CD4-positive, alpha-beta memory T cell (primary cell): Measurements from ENCODE around the gene COPS4. TPM values are rescaled to one million over a fixed set of nuclear protein-coding genes. Genes with fewer than 3 reads are reported as not detected.
"Not testable (repeated sequence)": the region's sequence is repeated elsewhere in the genome, so short reads cannot be mapped to it uniquely, and the experiment has no call there.

Experiments used
- CTCF ChIA-PET: fragments of 350-600 bp; sonication (Branson Sonifier 250); formaldehyde crosslinking; loops from one replicate; lab custom pipeline; 2021; ENCODE audit warnings: inconsistent platforms; ENCODE audit not compliant: partially characterized antibody; lab: Charles Lee
- POLR2A ChIA-PET: fragments of 350-600 bp; sonication (Branson Sonifier 250); formaldehyde crosslinking; loops from one replicate; lab custom pipeline; 2021; ENCODE audit not compliant: partially characterized antibody; lab: Charles Lee
- DNase-seq, 5 donors: peaks; one replicate each; pipeline versions ENCODE4 v3.0.0 to v3.0.0-alpha.2; 2020 to 2022; ENCODE audit warnings: mixed read lengths in 1 of 5
- H3K27ac ChIP-seq: one replicate; pipeline ENCODE4 v1.7.0; 2013; ENCODE audit warnings: low read depth, low read length
- H3K27me3 ChIP-seq: 2 replicates; pipeline ENCODE4 v1.7.0; 2013; ENCODE audit warnings: mild to moderate bottlenecking, low read length, moderate library complexity; ENCODE audit not compliant: insufficient read depth
- H3K36me3 ChIP-seq: 2 replicates; pipeline ENCODE4 v1.7.0; 2013; ENCODE audit warnings: mild to moderate bottlenecking, low read length, moderate library complexity; ENCODE audit not compliant: insufficient read depth
- H3K4me1 ChIP-seq: 2 replicates; pipeline ENCODE4 v1.7.0; 2013; ENCODE audit warnings: mild to moderate bottlenecking, low read length, moderate library complexity; ENCODE audit not compliant: insufficient read depth
- H3K4me3 ChIP-seq, 2 donors: one replicate each; pipeline ENCODE4 v1.7.0; 2013; ENCODE audit warnings: low read length in 2 of 2, mild to moderate bottlenecking in 1 of 2
- H3K9me3 ChIP-seq, 2 donors: one replicate each; pipeline ENCODE4 v1.7.0; 2013; ENCODE audit warnings: low read length in 2 of 2, control low read depth in 1 of 2; ENCODE audit not compliant: control insufficient read depth in 1 of 2
- H3K27ac Mint-ChIP-seq, 7 donors: one replicate each; pipeline ENCODE4 v1.8.0; 2020 to 2021; ENCODE audit warnings: mixed read lengths in 7 of 7, mild to moderate bottlenecking in 6 of 7, inconsistent platforms in 3 of 7, moderate library complexity in 3 of 7
- H3K27me3 Mint-ChIP-seq, 2 donors: one replicate each; pipeline ENCODE4 v1.8.0; 2020 to 2021; ENCODE audit warnings: mixed read lengths in 2 of 2
- H3K36me3 Mint-ChIP-seq, 2 donors: one replicate each; pipeline ENCODE4 v1.8.0; 2020 to 2021; ENCODE audit warnings: mixed read lengths in 2 of 2, inconsistent platforms in 1 of 2, mild to moderate bottlenecking in 1 of 2
- H3K4me1 Mint-ChIP-seq, 4 donors: one replicate each; pipeline ENCODE4 v1.8.0; 2020 to 2021; ENCODE audit warnings: mixed read lengths in 4 of 4, mild to moderate bottlenecking in 1 of 4
- H3K4me3 Mint-ChIP-seq, 8 donors: one replicate each; pipeline ENCODE4 v1.8.0; 2020 to 2021; ENCODE audit warnings: mixed read lengths in 8 of 8, mild to moderate bottlenecking in 7 of 8, moderate library complexity in 6 of 8, inconsistent platforms in 3 of 8
- H3K9me3 Mint-ChIP-seq, 8 donors: one replicate each; pipeline ENCODE4 v1.8.0; 2020 to 2021; ENCODE audit warnings: mixed read lengths in 8 of 8, mild to moderate bottlenecking in 5 of 8, inconsistent platforms in 3 of 8, moderate library complexity in 1 of 8
- intact Hi-C: fragments of 100-400 bp; cut with micrococcal nuclease; formaldehyde crosslinking; loops from one replicate; pipeline ENCODE4 v1.15.1; 2023
- polyA plus RNA-seq, 2 donors: library from polyadenylated mRNA; unstranded; fragments of 300-500 nt; fragmentation: Illumina TruSeq; gene quantifications; one replicate each; pipeline ENCODE4 v1.2.3, GENCODE V29; 2021
- total RNA-seq, 2 experiments: library from RNA; stranded (reverse); gene quantifications; one replicate each; pipeline ENCODE4 v1.2.3, GENCODE V29; 2021

COPS4 gene
- 10 to 100 TPM; 24.6 to 26.1 TPM for total RNA-seq
- 10 to 100 TPM; 69.8 to 91.2 TPM for polyA plus RNA-seq

GRCh38 chr4:83034630-83035494 is at the start of gene COPS4:
TSS of gene COPS4 (plus strand) at chr4:83035183. CDS start at chr4:83035225, 42 bp downstream.
- Mint-ChIP-seq H3K36me3 (peaks cover under 1 to 12% of the 10 kb centered on the region in 2 donors), H3K4me3 (peak within 1 kb of the TSS; percentile 98 to 100 (median 100)), H3K27ac (peak within 1 kb of the TSS; percentile 94 to 100 (median 99)), H3K4me1 (peaks cover 15 to 41% (median 25%) of the 10 kb centered on the region in 4 donors), H3K9me3 (peaks cover 0 to 2% (median 0%) of the 10 kb centered on the region in 8 donors), H3K27me3 (no peaks in the 10 kb centered on the region)
- peak; percentile 93 to 99 (median 98) for DNase-seq
- H3K27ac ChIP-seq: peak within 1 kb of the TSS; percentile 85
- no peaks in the 10 kb centered on the region for H3K27me3 ChIP-seq
- H3K4me1 ChIP-seq: peaks cover 25% of the 10 kb centered on the region
- CTCF ChIA-PET: interaction anchor here (0.7 to 1.4 kb wide), 24 partner anchors 10 to 421 kb away, joined by 3 to 24 read pairs (median 4); partner anchors contain the start of genes COQ2, HELQ, HPSE and LIN54
- intact Hi-C loops: loop anchor here (1.0 to 2.0 kb wide), 6 partner anchors 22 to 661 kb away; partner anchors contain the start of genes COQ2, HELQ, SEC31A and THAP9
- H3K36me3 ChIP-seq: no peaks in the 10 kb centered on the region
- H3K4me3 ChIP-seq: peak within 1 kb of the TSS; percentile 76 to 84
- no peaks in the 10 kb centered on the region for H3K9me3 ChIP-seq
- POLR2A ChIA-PET: interaction anchor here (0.6 to 3.8 kb wide), 33 partner anchors 18 to 750 kb away, joined by 3 to 120 read pairs (median 4); partner anchors contain the start of genes ABRAXAS1, COQ2, HELQ and HNRNPD

- H3K36me3 ChIP-seq, DNase-seq, H3K27ac ChIP-seq, H3K27me3 Mint-ChIP-seq, H3K27me3 ChIP-seq, H3K4me3 ChIP-seq, CTCF ChIA-PET, H3K9me3 ChIP-seq, intact Hi-C loops, H3K9me3 Mint-ChIP-seq, H3K4me3 Mint-ChIP-seq, POLR2A ChIA-PET: not testable (repeated sequence)
- H3K4me1 ChIP-seq: peaks cover 16% of the 10 kb centered on the region
- H3K36me3 Mint-ChIP-seq: peaks cover 14 to 24% of the 10 kb centered on the region in 2 donors
- peaks cover 20 to 33% (median 26%) of the 10 kb centered on the region in 4 donors for H3K4me1 Mint-ChIP-seq
- H3K27ac Mint-ChIP-seq: peak overlapping the region in 1 of 7 donors; percentile 7
These were observed 47.5 kb upstream of the COPS4 start for GRCh38 chr4:82987519-82987918.

- H3K4me1 Mint-ChIP-seq: peaks cover 20 to 33% (median 26%) of the 10 kb centered on the region in 4 donors
- CTCF ChIA-PET: no interaction called here
These were observed 46.6 kb upstream of the COPS4 start for GRCh38 chr4:82988323-82988832.

GRCh38 chr4:82989575-82990429 is 45.2 kb upstream of the COPS4 start:
- intact Hi-C loops: no loop called here
- peak overlapping the region; percentile 20 for H3K27ac ChIP-seq
- peak overlapping the region in 1 of 2 donors; percentile 36 for H3K4me3 ChIP-seq

More at GRCh38 chr4:82988323-82988832, 46.6 kb upstream of the COPS4 start:
- Mint-ChIP-seq H3K36me3 (peaks cover 14 to 21% of the 10 kb centered on the region in 2 donors), H3K27me3 (no peaks in the 10 kb centered on the region), H3K27ac (no peak overlapping the region), H3K9me3 (peaks cover 0 to 3% (median 0%) of the 10 kb centered on the region in 8 donors), H3K4me3 (no peak overlapping the region)
- no peaks in the 10 kb centered on the region for H3K27me3 ChIP-seq
- H3K27ac ChIP-seq: no peak overlapping the region
- no peak overlapping the region for H3K4me3 ChIP-seq
- H3K9me3 ChIP-seq: no peaks in the 10 kb centered on the region
- no peak for DNase-seq
- POLR2A ChIA-PET: interaction anchor here (2.3 kb wide), 1 partner anchor 23 kb away, joined by 7 read pairs; the partner anchor contains the start of gene LIN54
- peaks cover 9% of the 10 kb centered on the region for H3K36me3 ChIP-seq
- H3K4me1 ChIP-seq: peaks cover 16% of the 10 kb centered on the region
- intact Hi-C loops: no loop called here

GRCh38 chr4:82994834-82995233 is 40.1 kb upstream of the COPS4 start:
- no peaks in the 10 kb centered on the region for H3K27me3 ChIP-seq
- Mint-ChIP-seq H3K4me3 (no peak overlapping the region), H3K27me3 (no peaks in the 10 kb centered on the region), H3K36me3 (peaks cover 9 to 13% of the 10 kb centered on the region in 2 donors), H3K9me3 (no peaks in the 10 kb centered on the region), H3K27ac (no peak overlapping the region), H3K4me1 (peaks cover 13 to 20% (median 16%) of the 10 kb centered on the region in 4 donors)
- H3K4me1 ChIP-seq: peaks cover 4% of the 10 kb centered on the region
- no peak for DNase-seq
- intact Hi-C loops: no loop called here
- H3K9me3 ChIP-seq: no peaks in the 10 kb centered on the region
- no peaks in the 10 kb centered on the region for H3K36me3 ChIP-seq
- no peak overlapping the region for H3K27ac ChIP-seq
- POLR2A ChIA-PET: no interaction called here
- CTCF ChIA-PET: interaction anchor here (0.7 kb wide), 1 partner anchor 105 kb away, joined by 5 read pairs; no protein-coding TSS in a partner anchor
- H3K4me3 ChIP-seq: no peak overlapping the region

More at GRCh38 chr4:82989575-82990429, 45.2 kb upstream of the COPS4 start:
- Mint-ChIP-seq H3K36me3 (peaks cover 6 to 12% of the 10 kb centered on the region in 2 donors), H3K4me3 (peak overlapping the region in 7 of 8 donors; percentile 13 to 71 (median 61)), H3K27me3 (no peaks in the 10 kb centered on the region), H3K4me1 (peaks cover 17 to 29% (median 21%) of the 10 kb centered on the region in 4 donors), H3K27ac (peak overlapping the region; percentile 35 to 91 (median 85)), H3K9me3 (peaks cover 0 to 3% (median 0%) of the 10 kb centered on the region in 8 donors)
- Histone ChIP-seq H3K27me3 (no peaks in the 10 kb centered on the region), H3K9me3 (no peaks in the 10 kb centered on the region), H3K36me3 (no peaks in the 10 kb centered on the region), H3K4me1 (peaks cover 13% of the 10 kb centered on the region)
- CTCF ChIA-PET: interaction anchor here (0.6 to 2.0 kb wide), 4 partner anchors 10 to 50 kb away, joined by 3 to 7 read pairs (median 4); partner anchors contain the start of gene LIN54
- DNase-seq: peak in 2 of 5 donors; percentile 43 to 45
- POLR2A ChIA-PET: interaction anchor here (0.7 to 2.3 kb wide), 3 partner anchors 21 to 45 kb away, joined by 3 to 8 read pairs (median 7); partner anchors contain the start of genes COPS4 and LIN54

- intact Hi-C loops: no loop called here
- Mint-ChIP-seq H3K27ac (no peak overlapping the region), H3K36me3 (peaks cover 15 to 17% of the 10 kb centered on the region in 2 donors), H3K4me3 (no peak overlapping the region), H3K27me3 (no peaks in the 10 kb centered on the region), H3K4me1 (peaks cover 15 to 30% (median 18%) of the 10 kb centered on the region in 4 donors), H3K9me3 (no peaks in the 10 kb centered on the region)
- no peaks in the 10 kb centered on the region for H3K9me3 ChIP-seq
- no peaks in the 10 kb centered on the region for H3K36me3 ChIP-seq
- H3K27me3 ChIP-seq: no peaks in the 10 kb centered on the region
- DNase-seq: no peak
- no peak overlapping the region for H3K27ac ChIP-seq
- POLR2A ChIA-PET: no interaction called here
- H3K4me1 ChIP-seq: no peaks in the 10 kb centered on the region
- CTCF ChIA-PET: interaction anchor here (1.5 to 1.7 kb wide), 2 partner anchors 12 to 13 kb away, joined by 3 read pairs; partner anchors contain the start of gene LIN54
- no peak overlapping the region for H3K4me3 ChIP-seq
These were observed 36.1 kb upstream of the COPS4 start for GRCh38 chr4:82998898-82999297.
